Prostate gland (tissue), 2 donors: ENCODE measurements around the gene PSMA4.

ENCODE experiments used
- POLR2A ChIP-seq: fragments of 450-650 bp; IDR thresholded peaks from one replicate; pipeline ENCODE4 v1.6.1; 2016; ENCODE audit warnings: antibody characterized with exemption, mild to moderate bottlenecking
- POLR2AphosphoS5 ChIP-seq: sonication (generic); formaldehyde crosslinking; IDR thresholded peaks from one replicate; pipeline ENCODE4 v1.6.1; 2017; ENCODE audit warnings: antibody characterized with exemption
- TF ChIP-seq, protein P1 (sequence below), 4 experiments: fragments of 200-600 bp in 2 of 4; fragments of 450-650 bp in 2 of 4; sonication (generic) in 2 of 4; IDR thresholded peaks; 1 replicate in 3 of 4; 2 replicates in 1 of 4; pipeline ENCODE4 v1.5.1; 2016 to 2019; ENCODE audit warnings: antibody characterized with exemption in 4 of 4, mild to moderate bottlenecking in 2 of 4, moderate library complexity in 2 of 4

GRCh38 chr15:78540871-78541743 is 863 bp downstream of the PSMA4 start:
- TF ChIP-seq, protein P1, sequence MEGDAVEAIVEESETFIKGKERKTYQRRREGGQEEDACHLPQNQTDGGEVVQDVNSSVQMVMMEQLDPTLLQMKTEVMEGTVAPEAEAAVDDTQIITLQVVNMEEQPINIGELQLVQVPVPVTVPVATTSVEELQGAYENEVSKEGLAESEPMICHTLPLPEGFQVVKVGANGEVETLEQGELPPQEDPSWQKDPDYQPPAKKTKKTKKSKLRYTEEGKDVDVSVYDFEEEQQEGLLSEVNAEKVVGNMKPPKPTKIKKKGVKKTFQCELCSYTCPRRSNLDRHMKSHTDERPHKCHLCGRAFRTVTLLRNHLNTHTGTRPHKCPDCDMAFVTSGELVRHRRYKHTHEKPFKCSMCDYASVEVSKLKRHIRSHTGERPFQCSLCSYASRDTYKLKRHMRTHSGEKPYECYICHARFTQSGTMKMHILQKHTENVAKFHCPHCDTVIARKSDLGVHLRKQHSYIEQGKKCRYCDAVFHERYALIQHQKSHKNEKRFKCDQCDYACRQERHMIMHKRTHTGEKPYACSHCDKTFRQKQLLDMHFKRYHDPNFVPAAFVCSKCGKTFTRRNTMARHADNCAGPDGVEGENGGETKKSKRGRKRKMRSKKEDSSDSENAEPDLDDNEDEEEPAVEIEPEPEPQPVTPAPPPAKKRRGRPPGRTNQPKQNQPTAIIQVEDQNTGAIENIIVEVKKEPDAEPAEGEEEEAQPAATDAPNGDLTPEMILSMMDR (IDR thresholded peaks at IDR 0.05), result no peak
- TF ChIP-seq POLR2AphosphoS5, result no peak
- TF ChIP-seq POLR2A, result no peak
